ENCODE results near the gene IL32. TPM values are rescaled to one million over a fixed set of nuclear protein-coding genes. Genes with fewer than 3 reads are reported as not detected.

Gene IL32
- total and polyA plus RNA-seq, 9 of the 15 experiments (the other 6 are each of a cell fraction or from before 2014, with no cell fraction given): 0.21 to 2.2 (median 0.37) TPM; not detected in 3

GRCh38 chr16:3020604-3021448 is 44.6 kb upstream of the IL32 start (continued):
- no peak for TF ChIP-seq ASH1L (IDR thresholded peaks at IDR 0.05; ENCODE audit: borderline replicate concordance, low read depth, partially characterized antibody)
- TF ChIP-seq MYNN (IDR thresholded peaks at IDR 0.05): peak; percentile 83
- TF ChIP-seq MYNN (CRISPR knock-in tag; IDR thresholded peaks at IDR 0.05): no peak
- TF ChIP-seq CREB3L1 (IDR thresholded peaks at IDR 0.05; ENCODE audit: borderline replicate concordance, low read depth): no peak
- no peak for TF ChIP-seq THRB (CRISPR knock-in tag; conservative IDR thresholded peaks at IDR 0.05)
- TF ChIP-seq ATF1 (CRISPR knock-in tag; IDR thresholded peaks at IDR 0.05): no peak; the same call in 1 of the 2 replicates
- no peak for TF ChIP-seq ATF1 (tag; IDR thresholded peaks at IDR 0.05)
- TF ChIP-seq KLF10 (CRISPR knock-in tag; IDR thresholded peaks at IDR 0.05): no peak
- no peak for TF ChIP-seq CEBPG (CRISPR knock-in tag; IDR thresholded peaks at IDR 0.05)
- TF ChIP-seq CEBPG (tag; conservative IDR thresholded peaks at IDR 0.05 in 1 of 2, IDR thresholded peaks at IDR 0.05 in 1 of 2): no peak
- TF ChIP-seq REST (IDR thresholded peaks at IDR 0.05; ENCODE audit: borderline replicate concordance): no peak
- TF ChIP-seq REST (CRISPR knock-in tag; IDR thresholded peaks at IDR 0.05; ENCODE audit: low read depth): no peak
- no peak for TF ChIP-seq FOXJ3 (CRISPR knock-in tag; IDR thresholded peaks at IDR 0.05)
- no peak for TF ChIP-seq PTBP1 (IDR thresholded peaks at IDR 0.05; ENCODE audit: low read depth, low read length)
- TF ChIP-seq CHCHD3 (CRISPR knock-in tag; IDR thresholded peaks at IDR 0.05): no peak
- no peak for TF ChIP-seq EHMT2 (IDR thresholded peaks at IDR 0.05)
- TF ChIP-seq SREBF1 (IDR thresholded peaks at IDR 0.05; ENCODE audit: borderline replicate concordance, low read depth, low read length): no peak
- TF ChIP-seq PML (IDR thresholded peaks at IDR 0.05; ENCODE audit: low read length): 0 out of 2 replicates have a peak, but pooled peaks have one; percentile 9
